Caco-2 (cell line): Measurements from ENCODE around the gene PLA2G2C. TPM values are rescaled to one million over a fixed set of nuclear protein-coding genes. Genes with fewer than 3 reads are reported as not detected.

Experiments
- BruUV-seq: library from RNA; stranded (reverse); fragments of 400-500 nt; replicated peaks from 2 replicates; lab custom pipeline; 2021; lab: Mats Ljungman, UMichigan
- CTCF ChIA-PET: fragments of 300-600 bp; sonication (Branson Sonifier 250); formaldehyde crosslinking; loops from one replicate; lab custom pipeline; 2022; ENCODE audit warnings: antibody characterized with exemption; lab: Charles Lee
- POLR2A ChIA-PET: fragments of 300-600 bp; sonication (Branson Sonifier 250); formaldehyde crosslinking; loops from one replicate; lab custom pipeline; 2022; ENCODE audit warnings: antibody characterized with exemption; lab: Charles Lee
- DNase-seq, 2 experiments: peaks; one replicate each; pipeline versions ENCODE4 v3.0.0 to v3.0.0-alpha.2; 2020 to 2022
- H3K27me3 ChIP-seq: replicated peaks from 2 replicates; pipeline ENCODE4 v1.6.0; 2011; ENCODE audit warnings: low read length; ENCODE audit not compliant: control insufficient read depth, insufficient read depth
- H3K36me3 ChIP-seq: 2 replicates; pipeline ENCODE4 v1.5.1; 2011; ENCODE audit warnings: low read length; ENCODE audit not compliant: control insufficient read depth, insufficient read depth
- H3K4me1 ChIP-seq: fragments of 250-450 bp; sonication (Bioruptor Pico); 2 replicates; pipeline ENCODE4 v1.5.1; 2020; ENCODE audit warnings: mild to moderate bottlenecking
- H3K4me3 ChIP-seq: 2 replicates; pipeline ENCODE4 v1.5.1; 2011; ENCODE audit warnings: low read depth, mild to moderate bottlenecking, control low read depth, low read length
- H3K9me3 ChIP-seq: fragments of 250-450 bp; sonication (Bioruptor Pico); 2 replicates; pipeline ENCODE4 v1.5.1; 2020; ENCODE audit warnings: mild to moderate bottlenecking, moderate library complexity
- H3K27ac Mint-ChIP-seq: one replicate; pipeline ENCODE4 v1.8.0; 2022; ENCODE audit warnings: mixed read lengths; ENCODE audit not compliant: unreplicated experiment
- H3K27me3 Mint-ChIP-seq: one replicate; pipeline ENCODE4 v1.8.0; 2022; ENCODE audit warnings: mixed read lengths; ENCODE audit not compliant: insufficient read depth, unreplicated experiment
- H3K36me3 Mint-ChIP-seq: one replicate; pipeline ENCODE4 v1.8.0; 2022; ENCODE audit warnings: mild to moderate bottlenecking, mixed read lengths; ENCODE audit not compliant: insufficient read depth, unreplicated experiment
- H3K4me1 Mint-ChIP-seq: one replicate; pipeline ENCODE4 v1.8.0; 2022; ENCODE audit warnings: low read depth, mixed read lengths; ENCODE audit not compliant: unreplicated experiment
- H3K4me3 Mint-ChIP-seq: one replicate; pipeline ENCODE4 v1.8.0; 2022; ENCODE audit warnings: mild to moderate bottlenecking, moderate library complexity, mixed read lengths; ENCODE audit not compliant: unreplicated experiment
- H3K9me3 Mint-ChIP-seq: one replicate; pipeline ENCODE4 v1.8.0; 2022; ENCODE audit warnings: mixed read lengths; ENCODE audit not compliant: unreplicated experiment
- CTCF ChIP-seq, 2 experiments: fragments of 200-600 bp in 1 of 2; IDR thresholded peaks; 1 replicate in 1 of 2; 2 replicates in 1 of 2; pipeline versions ENCODE4 v1.5.1 to v1.8.0; 2011 to 2022; ENCODE audit warnings: antibody characterized with exemption in 1 of 2, control low read depth in 1 of 2, inconsistent platforms in 1 of 2, low read depth in 1 of 2, low read length in 1 of 2, mild to moderate bottlenecking in 1 of 2, moderate library complexity in 1 of 2; ENCODE audit not compliant: insufficient read depth in 1 of 2, severe bottlenecking in 1 of 2, unreplicated experiment in 1 of 2
- intact Hi-C: fragments of 100-400 bp; cut with micrococcal nuclease; formaldehyde crosslinking; loops from one replicate; pipeline ENCODE4 v1.10.0; 2022; ENCODE audit not compliant: unreplicated experiment
- total RNA-seq: library from RNA; stranded (reverse); gene quantifications from 2 replicates; pipeline ENCODE4 v1.2.3, GENCODE V29; 2022

PLA2G2C gene
- total RNA-seq, 1 experiment from 2014 or later: not detected

GRCh38 chr1:20117236-20117635 is 69.1 kb downstream of the PLA2G2C start:
- Histone ChIP-seq H3K4me3 (no peak overlapping the region), H3K9me3 (no peaks in the 10 kb centered on the region), H3K36me3 (no peaks in the 10 kb centered on the region), H3K4me1 (no peaks in the 10 kb centered on the region), H3K27me3 (no peaks in the 10 kb centered on the region)
- no peak overlapping the region for H3K4me3 Mint-ChIP-seq
- H3K36me3 Mint-ChIP-seq: no peaks in the 10 kb centered on the region
- H3K27ac Mint-ChIP-seq: no peak overlapping the region
- DNase-seq: no peak
- ChIA-PET POLR2A (no interaction called here), CTCF (no interaction called here)
- no peaks in the 10 kb centered on the region for H3K9me3 Mint-ChIP-seq
- H3K4me1 Mint-ChIP-seq: no peaks in the 10 kb centered on the region
- H3K27me3 Mint-ChIP-seq: peaks cover 6% of the 10 kb centered on the region
- intact Hi-C loops: no loop called here
- TF ChIP-seq CTCF (IDR thresholded peaks at IDR 0.05; ENCODE audit: insufficient read depth in 1 of 2, low read depth in 1 of 2, low read length in 1 of 2, severe bottlenecking in 1 of 2, unreplicated experiment in 1 of 2): no peak
- BruUV-seq: no TSS peak

- H3K4me3 Mint-ChIP-seq: no peak overlapping the region
- H3K4me1 ChIP-seq: no peaks in the 10 kb centered on the region
- no peaks in the 10 kb centered on the region for H3K9me3 Mint-ChIP-seq
- H3K36me3 Mint-ChIP-seq: no peaks in the 10 kb centered on the region
- no peaks in the 10 kb centered on the region for H3K27me3 ChIP-seq
- no TSS peak for BruUV-seq
- no peak overlapping the region for H3K4me3 ChIP-seq
- no peak overlapping the region for H3K27ac Mint-ChIP-seq
- peaks cover 6% of the 10 kb centered on the region for H3K27me3 Mint-ChIP-seq
- DNase-seq: no peak
- TF ChIP-seq CTCF (IDR thresholded peaks at IDR 0.05; ENCODE audit: insufficient read depth in 1 of 2, low read depth in 1 of 2, low read length in 1 of 2, severe bottlenecking in 1 of 2, unreplicated experiment in 1 of 2): no peak
- POLR2A ChIA-PET: no interaction called here
- H3K4me1 Mint-ChIP-seq: no peaks in the 10 kb centered on the region
- no peaks in the 10 kb centered on the region for H3K9me3 ChIP-seq
- CTCF ChIA-PET: no interaction called here
- intact Hi-C loops: no loop called here
- no peaks in the 10 kb centered on the region for H3K36me3 ChIP-seq
Measured at GRCh38 chr1:20115916-20116315, 70.4 kb downstream of the PLA2G2C start.

- Mint-ChIP-seq H3K27me3 (peaks cover 6% of the 10 kb centered on the region), H3K9me3 (no peaks in the 10 kb centered on the region), H3K4me3 (no peak overlapping the region), H3K36me3 (no peaks in the 10 kb centered on the region), H3K4me1 (no peaks in the 10 kb centered on the region), H3K27ac (no peak overlapping the region)
- BruUV-seq: no TSS peak
- Histone ChIP-seq H3K27me3 (no peaks in the 10 kb centered on the region), H3K4me1 (no peaks in the 10 kb centered on the region), H3K36me3 (no peaks in the 10 kb centered on the region), H3K4me3 (no peak overlapping the region), H3K9me3 (no peaks in the 10 kb centered on the region)
- ChIA-PET POLR2A (no interaction called here), CTCF (no interaction called here)
- DNase-seq: no peak
- TF ChIP-seq CTCF (IDR thresholded peaks at IDR 0.05; ENCODE audit: insufficient read depth in 1 of 2, low read depth in 1 of 2, low read length in 1 of 2, severe bottlenecking in 1 of 2, unreplicated experiment in 1 of 2): no peak
- intact Hi-C loops: no loop called here
Measured at GRCh38 chr1:20115479-20115878, 70.8 kb downstream of the PLA2G2C start.
